Measurements from ENCODE around the gene TRMU.

- no peak for TF ChIP-seq CTCF (optimal IDR thresholded peaks at IDR 0.05 in 1 of 3, IDR thresholded peaks at IDR 0.05 in 1 of 3, conservative IDR thresholded peaks at IDR 0.05 in 1 of 3; ENCODE audit: extremely low read depth in 1 of 3, insufficient read depth in 2 of 3, low read length in 3 of 3)
- TF ChIP-seq EZH2 (IDR thresholded peaks at IDR 0.05; ENCODE audit: low read length) = no peak
Measured at GRCh38 chr22:46294784-46295183, 40.7 kb upstream of the TRMU start.

Data from keratinocyte (primary cell).